IMR-90 (cell line): ENCODE results near the gene CCR5. TPM values are rescaled to one million over a fixed set of nuclear protein-coding genes. Genes with fewer than 3 reads are reported as not detected.

Source experiments
- ATAC-seq: fragments of 200-7000 bp; cut with Tn5 transposase; 2 replicates; pipeline ENCODE4 v1.9.1; 2020; ENCODE audit warnings: low read depth, mild to moderate bottlenecking, moderate library complexity
- BruUV-seq: library from RNA; stranded (reverse); fragments of 400-500 nt; replicated peaks from 2 replicates; lab custom pipeline; 2021; lab: Mats Ljungman, UMichigan
- CTCF ChIA-PET: fragments of 300-600 bp; formaldehyde crosslinking; extraction: SDS; loops from one replicate; lab custom pipeline; 2021; ENCODE audit warnings: antibody characterized with exemption; lab: Yijun Ruan, JAX
- POLR2A ChIA-PET: fragments of 300-600 bp; sonication (Branson Sonifier 250); formaldehyde crosslinking; loops from one replicate; lab custom pipeline; 2022; ENCODE audit warnings: antibody characterized with exemption; ENCODE audit not compliant: unreplicated experiment; lab: Charles Lee
- DNase-seq: peaks from one replicate; pipeline ENCODE4 v3.0.0; 2013
- H2AFZ ChIP-seq: replicated peaks from 2 replicates; pipeline ENCODE3; 2013; ENCODE audit warnings: low read length, mild to moderate bottlenecking; ENCODE audit not compliant: poor library complexity
- H2AK5ac ChIP-seq: 2 replicates; pipeline ENCODE4 v1.6.1; 2013; ENCODE audit warnings: low read depth, low read length, inconsistent platforms
- H2AK9ac ChIP-seq: replicated peaks from 2 replicates; pipeline ENCODE3; 2013; ENCODE audit warnings: mild to moderate bottlenecking, low read depth, low read length, moderate library complexity; ENCODE audit not compliant: poor library complexity
- H2BK120ac ChIP-seq: 2 replicates; pipeline ENCODE4 v1.6.1; 2013; ENCODE audit warnings: low read depth, low read length, inconsistent platforms
- H2BK15ac ChIP-seq: 3 replicates; pipeline ENCODE4 v1.6.1; 2013; ENCODE audit warnings: low read depth, low read length, inconsistent platforms
- H2BK20ac ChIP-seq: 2 replicates; pipeline ENCODE4 v1.6.1; 2013; ENCODE audit warnings: low read depth, mild to moderate bottlenecking, inconsistent platforms, low read length, moderate library complexity
- H2BK5ac ChIP-seq: 2 replicates; pipeline ENCODE4 v1.6.1; 2013; ENCODE audit warnings: mild to moderate bottlenecking, low read depth, low read length, inconsistent platforms; ENCODE audit not compliant: poor library complexity, severe bottlenecking
- H3K14ac ChIP-seq: replicated peaks from 2 replicates; pipeline ENCODE4 v1.6.1; 2013; ENCODE audit warnings: low read depth, low read length, inconsistent platforms
- H3K18ac ChIP-seq: 2 replicates; pipeline ENCODE4 v1.6.1; 2013; ENCODE audit warnings: low read depth, low read length, control low read depth
- H3K23ac ChIP-seq: 2 replicates; pipeline ENCODE4 v1.6.1; 2013; ENCODE audit warnings: low read depth, low read length, inconsistent platforms
- H3K27ac ChIP-seq: 2 replicates; pipeline ENCODE4 v1.5.1; 2013; ENCODE audit warnings: mild to moderate bottlenecking, control low read depth, low read length; ENCODE audit not compliant: insufficient read depth
- H3K27me3 ChIP-seq: 2 replicates; pipeline ENCODE4 v1.6.1; 2013; ENCODE audit warnings: low read length; ENCODE audit not compliant: control insufficient read depth, insufficient read depth
- H3K36me3 ChIP-seq: 2 replicates; pipeline ENCODE4 v1.6.1; 2013; ENCODE audit warnings: low read length, mixed read lengths; ENCODE audit not compliant: control insufficient read depth, insufficient read depth
- H3K4ac ChIP-seq: 2 replicates; pipeline ENCODE4 v1.6.1; 2013; ENCODE audit warnings: low read depth, low read length, inconsistent platforms
- H3K4me1 ChIP-seq: 2 replicates; pipeline ENCODE4 v1.6.1; 2013; ENCODE audit warnings: low read length, mixed read lengths; ENCODE audit not compliant: control insufficient read depth, insufficient read depth
- H3K4me2 ChIP-seq: 2 replicates; pipeline ENCODE4 v1.6.1; 2013; ENCODE audit warnings: low read depth, mild to moderate bottlenecking, control low read depth, low read length, moderate library complexity
- H3K4me3 ChIP-seq: 2 replicates; pipeline ENCODE4 v1.5.1; 2013; ENCODE audit warnings: low read depth, mild to moderate bottlenecking, control low read depth, low read length, moderate library complexity; ENCODE audit not compliant: insufficient read depth
- H3K56ac ChIP-seq: 2 replicates; pipeline ENCODE4 v1.6.1; 2013; ENCODE audit warnings: low read length, inconsistent platforms; ENCODE audit not compliant: insufficient read depth; ENCODE audit errors: extremely low read depth
- H3K79me1 ChIP-seq, 2 experiments: 2 replicates each; pipeline ENCODE4 v1.6.1; 2013; ENCODE audit warnings: low read length in 2 of 2, inconsistent platforms in 1 of 2, low read depth in 1 of 2
- H3K9ac ChIP-seq: 2 replicates; pipeline ENCODE4 v1.6.1; 2013; ENCODE audit warnings: low read depth, low read length, control low read depth
- H3K9me1 ChIP-seq: 2 replicates; pipeline ENCODE4 v1.6.1; 2013; ENCODE audit warnings: low read length, inconsistent platforms; ENCODE audit not compliant: insufficient read depth
- H3K9me3 ChIP-seq: 2 replicates; pipeline ENCODE4 v1.6.1; 2013; ENCODE audit warnings: low read length; ENCODE audit not compliant: control insufficient read depth, insufficient read depth
- H4K20me1 ChIP-seq: 2 replicates; pipeline ENCODE4 v1.6.1; 2013; ENCODE audit warnings: low read length, inconsistent platforms; ENCODE audit not compliant: insufficient read depth
- H4K5ac ChIP-seq: 2 replicates; pipeline ENCODE4 v1.6.1; 2013; ENCODE audit warnings: mild to moderate bottlenecking, low read depth, low read length, control low read depth
- H4K8ac ChIP-seq, 2 experiments: 2 replicates each; pipeline ENCODE4 v1.6.1; 2013; ENCODE audit warnings: low read depth in 2 of 2, low read length in 2 of 2, control low read depth in 1 of 2, inconsistent platforms in 1 of 2
- H4K91ac ChIP-seq: 2 replicates; pipeline ENCODE4 v1.6.1; 2013; ENCODE audit warnings: low read depth, low read length, inconsistent platforms; ENCODE audit not compliant: insufficient read depth
- BHLHE40 ChIP-seq: fragments of 150-350 bp; IDR thresholded peaks from 2 replicates; pipeline ENCODE4 v1.6.1; 2016; ENCODE audit warnings: mild to moderate bottlenecking, low read depth, low read length
- ELK1 ChIP-seq: fragments of 150-350 bp; IDR thresholded peaks from 2 replicates; pipeline ENCODE4 v1.6.1; 2016; ENCODE audit warnings: low read depth, mild to moderate bottlenecking, low read length, moderate library complexity, borderline replicate concordance
- FOS ChIP-seq: fragments of 150-350 bp; IDR thresholded peaks from 2 replicates; pipeline ENCODE4 v1.6.1; 2016; ENCODE audit warnings: low read depth, low read length
- MAFK ChIP-seq: IDR thresholded peaks from 2 replicates; pipeline ENCODE4 v1.6.1; 2012; ENCODE audit warnings: low read depth, low read length, improper control_type of control experiment
- MAZ ChIP-seq: IDR thresholded peaks from 2 replicates; pipeline ENCODE4 v1.6.1; 2012; ENCODE audit warnings: low read depth, mild to moderate bottlenecking, low read length, improper control_type of control experiment, moderate library complexity, borderline replicate concordance
- MXI1 ChIP-seq: IDR thresholded peaks from 2 replicates; pipeline ENCODE4 v1.6.1; 2012; ENCODE audit warnings: low read depth, mild to moderate bottlenecking, low read length, moderate library complexity, borderline replicate concordance
- NFE2L2 ChIP-seq: fragments of 150-350 bp; IDR thresholded peaks from 2 replicates; pipeline ENCODE4 v1.6.1; 2016; ENCODE audit warnings: low read depth, mild to moderate bottlenecking, low read length
- POLR2A ChIP-seq: IDR thresholded peaks from 2 replicates; pipeline ENCODE4 v1.6.1; 2012; ENCODE audit warnings: mild to moderate bottlenecking, low read depth, low read length
- WGBS, 2 experiments: methylation state at CpG; one replicate each; pipeline versions ENCODE4 v1.1.5 to v1.1.7; 2013; ENCODE audit warnings: missing lambda C conversion rate in 2 of 2; ENCODE audit not compliant: insufficient read length in 1 of 2; ENCODE audit errors: extremely low coverage in 2 of 2; 5-methylcytosine and 5-hydroxymethylcytosine counted together
- dilution Hi-C: fragments of 300-500 bp; cut with HindIII; formaldehyde crosslinking; loops from one replicate; pipeline ENCODE4 v1.14.3; 2018; ENCODE audit warnings: low sequenced_read_pairs; ENCODE audit not compliant: unreplicated experiment
- in situ Hi-C: fragments of 300-500 bp; cut with MboI; formaldehyde crosslinking; loops from 3 replicates; pipeline ENCODE4 v1.14.3; 2019; ENCODE audit warnings: low sequenced_read_pairs, inconsistent platforms, mixed read lengths
- intact Hi-C: fragments of 100-400 bp; cut with micrococcal nuclease; formaldehyde crosslinking; loops from 2 replicates; pipeline ENCODE4 v1.10.0; 2022
- polyA plus RNA-seq, 3 experiments: library from polyadenylated mRNA; depleted of rRNA; stranded (reverse); fragments of >200 nt; gene quantifications; 2 replicates each; pipeline ENCODE4 v1.2.3, GENCODE V29; 2012; ENCODE audit warnings: low replicate concordance in 1 of 3
- total RNA-seq: library from RNA; depleted of rRNA; stranded (reverse); fragments of >200 nt; gene quantifications from 2 replicates; pipeline ENCODE4 v1.2.3, GENCODE V29; 2012

Gene CCR5
- total and polyA plus RNA-seq, 2 of the 4 experiments (the other 2 are of a cell fraction): not detected

- Histone ChIP-seq H3K9me1 (no peaks in the 10 kb centered on the region), H4K5ac (no peak overlapping the region), H2BK20ac (no peak overlapping the region), H3K4me1 (no peaks in the 10 kb centered on the region), H2AK9ac (no peak overlapping the region), H2BK120ac (no peak overlapping the region), H3K14ac (no peak overlapping the region), H3K79me1 (no peaks in the 10 kb centered on the region), H3K27me3 (peaks cover 55% of the 10 kb centered on the region), H3K36me3 (no peaks in the 10 kb centered on the region), H3K4me2 (no peak overlapping the region), H3K4ac (no peak overlapping the region), H2AK5ac (no peak overlapping the region), H3K23ac (no peak overlapping the region), H2BK5ac (no peak overlapping the region), H4K20me1 (no peaks in the 10 kb centered on the region), H2BK15ac (no peak overlapping the region), H4K91ac (no peak overlapping the region), H3K4me3 (no peak overlapping the region), H3K18ac (no peak overlapping the region), H3K27ac (no peak overlapping the region), H3K9ac (no peak overlapping the region), H4K8ac (no peak overlapping the region), H3K56ac (no peak overlapping the region), H2AFZ (no peak overlapping the region), H3K9me3 (no peaks in the 10 kb centered on the region)
- 41% methylated on average over 2 of the region's 3 CpGs; no CpG with 5 or more reads in 1 of the 2 experiments for WGBS, 2 experiments
- ChIA-PET POLR2A (no interaction called here), CTCF (no interaction called here)
- intact Hi-C loops: no loop called here
- no peak for DNase-seq
- dilution Hi-C loops: no loop called here
- TF ChIP-seq NFE2L2 (no peak), MAZ (no peak), MXI1 (no peak), FOS (no peak), ELK1 (no peak), MAFK (no peak), BHLHE40 (no peak), POLR2A (no peak)
- ATAC-seq: no peak
- BruUV-seq: no TSS peak
- in situ Hi-C loops: no loop called here
Measured at GRCh38 chr3:46356276-46356675, 14.5 kb upstream of the CCR5 start.
